ENCODE measurements around the gene ONECUT3. TPM values are rescaled to one million over a fixed set of nuclear protein-coding genes. Genes with fewer than 3 reads are reported as not detected.
A peak's percentile ranks its signal among the peaks of the same experiment; 100 is the strongest.
"Not testable (repeated sequence)": the region's sequence is repeated elsewhere in the genome, so short reads cannot be mapped to it uniquely, and the experiment has no call there.

The ONECUT3 gene
- total RNA-seq: not detected
- long read RNA-seq: 0 reads

DNA sequence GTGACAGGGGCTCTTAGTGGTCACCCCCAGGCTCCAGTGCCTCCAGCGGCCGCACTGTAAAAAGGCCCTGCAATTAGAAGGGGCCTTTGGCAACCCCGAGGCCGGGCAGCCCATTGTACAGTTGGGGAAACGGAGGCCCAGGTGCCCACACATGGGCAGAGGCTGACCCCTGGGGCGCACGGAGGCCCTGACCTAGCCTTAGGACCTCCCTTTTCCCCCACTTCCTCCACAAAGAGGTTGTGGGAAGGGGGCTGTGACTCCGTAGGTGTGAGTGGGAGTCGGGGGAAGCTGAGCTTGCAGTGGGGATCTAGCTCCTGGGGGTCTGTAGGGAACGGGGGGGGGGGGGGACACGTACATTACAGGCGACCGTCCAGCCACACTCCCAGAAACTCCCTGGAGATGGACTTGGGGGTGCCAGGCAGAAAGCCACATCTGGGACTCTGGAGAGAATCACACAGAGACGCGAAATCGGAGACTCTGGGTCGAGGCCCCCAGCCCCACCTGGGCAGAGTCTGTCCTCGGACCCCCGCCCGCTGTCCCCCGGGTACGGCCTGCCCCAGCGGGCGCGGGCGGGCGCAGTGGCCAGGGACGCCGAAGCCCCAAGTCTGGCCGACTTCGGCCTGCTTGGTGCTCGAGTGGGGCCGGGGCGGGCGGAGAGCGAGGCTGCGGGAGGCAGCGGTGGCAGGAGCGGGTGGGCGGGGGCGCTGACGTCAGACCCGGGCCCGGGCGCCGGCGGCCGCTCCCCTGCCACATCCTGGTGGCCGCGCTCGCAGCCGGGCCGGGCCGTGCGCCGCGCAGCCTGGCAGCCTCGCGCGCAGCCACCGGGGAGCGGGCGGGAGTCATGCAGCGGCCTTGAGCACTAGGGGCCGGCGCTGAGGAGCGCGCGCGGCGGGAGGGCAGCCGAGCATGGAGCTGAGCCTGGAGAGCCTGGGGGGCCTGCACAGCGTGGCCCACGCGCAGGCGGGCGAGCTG is at the start of gene ONECUT3:
TSS of gene ONECUT3 (plus strand) at position 750 of the 972 bp plus-strand sequence. CDS start at position 907, 157 bp downstream.
- DNase-seq (no peak), ATAC-seq (ENCODE audit: poor library complexity) (no peak)
- intact Hi-C loops (cut with DNase I): no loop called here

GRCh38 chr19:1704339-1704738 is 49.0 kb upstream of the ONECUT3 start:
- intact Hi-C loops (cut with DNase I): no loop called here
- ATAC-seq (ENCODE audit: poor library complexity) (no peak), DNase-seq (no peak)

DNA sequence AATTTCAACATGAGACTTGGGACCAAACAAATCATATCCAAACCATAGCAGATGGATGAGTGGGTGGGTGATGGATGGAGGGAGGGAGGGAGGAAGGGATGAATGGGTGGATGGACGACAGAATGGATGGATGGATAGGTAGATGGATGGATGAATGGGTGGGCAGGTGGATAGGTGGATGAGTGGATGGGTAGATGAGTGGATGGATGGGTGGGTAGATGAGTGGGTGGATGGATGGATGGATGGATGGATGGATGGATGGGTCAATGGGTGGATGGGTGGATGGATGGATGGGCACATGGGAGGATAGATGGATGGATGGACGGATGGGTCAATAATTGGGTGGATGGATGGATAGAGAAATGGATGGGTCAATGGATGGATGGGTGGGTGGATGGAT is 47.9 kb upstream of the ONECUT3 start:
- intact Hi-C loops (cut with DNase I): no loop called here
- no peak for ATAC-seq (ENCODE audit: poor library complexity)

DNA sequence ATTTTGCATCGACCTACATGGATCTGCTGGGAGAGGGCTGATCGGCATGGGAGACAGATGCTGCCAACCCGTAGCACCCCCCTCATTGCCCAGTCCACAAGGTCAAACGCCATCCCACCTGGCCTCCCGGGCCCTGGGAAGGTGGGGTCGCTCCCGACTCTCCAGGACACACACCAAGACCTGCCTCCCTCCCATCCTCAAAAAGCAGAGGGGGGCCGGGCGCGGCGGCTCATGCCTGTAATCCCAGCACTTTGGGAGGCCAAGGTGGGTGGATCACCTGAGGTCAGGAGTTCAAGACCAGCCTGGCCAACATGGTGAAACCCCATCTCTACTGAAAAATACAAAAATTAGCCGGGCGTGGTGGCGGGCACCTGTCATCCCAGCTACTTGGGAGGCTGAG is 46.7 kb upstream of the ONECUT3 start:
- DNase-seq; ATAC-seq (ENCODE audit: poor library complexity); intact Hi-C loops (cut with DNase I): not testable (repeated sequence)

More for the DNA sequence above, 47.9 kb upstream of the ONECUT3 start:
- no peak for DNase-seq

DNA sequence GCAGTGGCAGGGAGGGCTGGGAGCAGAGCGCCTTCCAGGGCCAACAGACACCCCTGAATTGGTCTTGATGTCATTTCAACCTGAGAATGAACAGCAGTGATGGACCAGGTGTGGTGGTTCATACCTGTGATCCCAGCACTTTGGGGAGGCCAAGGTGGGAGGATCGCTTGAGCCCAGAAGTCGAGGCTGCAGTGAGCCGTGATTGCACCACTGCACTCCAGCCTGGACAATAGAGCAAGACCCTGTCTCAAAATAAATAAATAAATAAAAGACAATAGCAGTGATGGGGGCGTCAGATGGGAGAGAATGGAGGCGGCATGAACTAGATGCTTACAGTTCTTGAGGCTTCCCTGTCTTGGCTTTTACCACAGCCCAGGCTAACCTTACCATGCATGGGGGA is 46.1 kb upstream of the ONECUT3 start:
- intact Hi-C loops (cut with DNase I): no loop called here
- ATAC-seq (ENCODE audit: poor library complexity): no peak
- DNase-seq: no peak

DNA sequence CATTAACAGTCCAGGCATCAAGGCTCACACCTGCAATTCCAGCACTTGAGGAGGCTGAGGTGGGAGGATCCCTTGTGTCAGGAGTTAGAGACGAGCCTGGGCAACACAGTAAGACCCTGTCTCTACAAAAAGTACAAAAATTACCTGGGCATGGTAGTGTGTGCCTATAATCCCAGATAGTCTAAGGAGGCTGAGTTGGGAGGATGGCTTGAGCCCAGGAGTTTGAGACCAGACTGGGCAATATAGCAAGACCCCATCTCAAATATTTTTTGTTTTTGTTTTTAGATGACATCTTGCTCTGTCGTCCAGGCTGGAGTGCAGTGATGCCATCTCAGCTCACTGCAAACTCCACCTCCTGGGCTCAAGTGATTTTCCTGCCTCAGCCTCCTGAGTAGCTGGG is 40.1 kb upstream of the ONECUT3 start:
- ATAC-seq (ENCODE audit: poor library complexity): no peak
- intact Hi-C loops (cut with DNase I): no loop called here
- DNase-seq: no peak

GRCh38 chr19:1715540-1715939 is 37.8 kb upstream of the ONECUT3 start:
- intact Hi-C loops (cut with DNase I): no loop called here
- DNase-seq (no peak), ATAC-seq (ENCODE audit: poor library complexity) (no peak)

- DNase-seq: no peak
These were observed 35.9 kb upstream of the ONECUT3 start for GRCh38 chr19:1717200-1717969.

GRCh38 chr19:1717970-1718264 is 35.4 kb upstream of the ONECUT3 start:
- DNase-seq (no peak), ATAC-seq (ENCODE audit: poor library complexity) (no peak)
- intact Hi-C loops (cut with DNase I): no loop called here

More at GRCh38 chr19:1717200-1717969, 35.9 kb upstream of the ONECUT3 start:
- ATAC-seq (ENCODE audit: poor library complexity): no peak
- intact Hi-C loops (cut with DNase I): no loop called here

- DNase-seq (no peak), ATAC-seq (ENCODE audit: poor library complexity) (no peak)
- intact Hi-C loops (cut with DNase I): no loop called here
These were observed 34.6 kb upstream of the ONECUT3 start for GRCh38 chr19:1718420-1719291.

DNA sequence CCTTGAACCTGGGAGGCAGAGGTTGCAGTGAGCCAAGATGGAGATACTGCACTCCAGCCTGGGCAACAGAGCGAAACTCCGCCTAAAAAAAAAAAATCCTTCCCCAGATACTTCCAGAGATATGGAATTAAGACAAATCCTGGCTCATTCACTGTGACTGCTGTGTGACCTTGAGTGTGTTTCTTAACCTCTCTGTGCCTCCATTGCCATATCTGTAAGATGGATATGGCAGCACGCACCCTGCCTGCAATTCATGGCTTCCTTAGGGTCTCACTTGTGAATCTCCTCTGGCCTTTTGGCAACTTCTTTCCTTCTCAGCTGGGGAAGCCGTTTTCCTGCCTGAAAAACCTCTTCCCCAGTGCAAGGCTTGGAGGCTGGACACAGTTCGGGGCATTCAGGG is 33.8 kb upstream of the ONECUT3 start:
- intact Hi-C loops (cut with DNase I): no loop called here
- no peak for ATAC-seq (ENCODE audit: poor library complexity)
- DNase-seq: no peak

DNA sequence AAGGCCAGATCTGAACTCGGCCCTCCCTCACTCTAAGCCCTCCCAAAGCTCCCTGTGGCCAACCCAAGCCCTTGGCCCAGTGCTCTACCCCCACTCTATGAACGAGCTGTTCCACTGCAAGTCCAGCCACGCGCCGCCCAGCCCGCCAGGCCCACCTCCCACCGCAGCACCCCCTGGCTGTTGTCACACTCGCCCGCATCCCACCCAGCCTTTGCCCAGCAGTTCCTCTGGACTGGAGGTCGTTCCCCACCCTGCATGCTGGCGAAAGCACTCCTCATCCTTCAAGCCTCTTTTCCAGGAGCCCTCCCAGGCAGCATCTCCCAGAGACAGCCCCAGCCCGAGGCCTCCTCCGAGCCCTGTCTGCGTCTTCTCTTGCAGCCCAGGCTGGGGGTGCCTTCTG is 33.1 kb upstream of the ONECUT3 start:
- DNase-seq: no peak
- ATAC-seq (ENCODE audit: poor library complexity): no peak
- intact Hi-C loops (cut with DNase I): no loop called here

DNA sequence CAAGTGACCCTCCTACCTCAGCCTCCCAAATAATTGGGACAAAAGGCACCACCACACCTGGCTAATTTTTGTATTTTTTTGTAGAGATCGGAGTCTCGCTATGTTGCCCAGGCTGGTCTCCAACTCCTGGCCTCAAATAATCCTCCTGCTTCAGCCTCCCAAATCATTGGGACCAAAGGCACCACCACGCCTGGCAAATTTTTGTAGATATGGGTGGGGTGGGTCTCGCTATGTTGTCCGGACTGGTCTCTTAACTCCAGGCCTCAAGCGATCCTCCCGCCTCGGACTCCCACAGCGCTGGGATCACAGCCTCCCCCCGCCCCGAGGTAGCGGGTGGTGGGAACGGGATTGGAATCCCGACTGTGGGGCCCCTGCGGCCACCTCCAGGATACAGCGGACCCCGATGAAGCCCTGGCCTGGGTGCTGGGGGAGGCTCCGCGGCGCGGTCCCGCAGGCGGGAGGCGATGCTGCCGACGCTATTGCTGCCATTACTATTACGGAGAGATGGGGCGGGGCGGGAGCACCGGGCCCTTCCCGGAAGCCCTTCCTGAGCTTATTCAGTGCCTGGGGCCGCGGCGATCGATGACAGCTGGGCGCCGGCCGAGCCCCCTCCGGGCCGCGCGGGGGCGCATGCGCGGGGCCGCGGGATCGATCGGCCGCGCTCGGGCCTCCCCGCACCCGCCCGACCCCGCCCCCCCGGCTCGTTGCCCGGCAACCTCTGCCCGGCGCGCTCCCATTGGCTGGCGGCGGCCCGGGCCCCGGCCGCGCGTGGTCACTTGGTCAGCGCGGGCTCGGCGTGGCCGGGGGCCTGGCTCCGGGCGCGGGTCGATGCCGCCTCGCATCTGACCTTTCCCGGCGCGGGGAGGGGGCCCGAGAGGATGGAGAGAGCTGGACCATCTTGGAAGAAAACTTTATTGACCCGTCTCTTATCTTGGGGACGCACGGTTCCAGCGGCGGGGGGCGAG is 27.9 kb upstream of the ONECUT3 start:
- ATAC-seq (ENCODE audit: poor library complexity): peak; percentile 82
- intact Hi-C loops (cut with DNase I): no loop called here
- peak; percentile 55 for DNase-seq

GRCh38 chr19:1728816-1729567 is 24.3 kb upstream of the ONECUT3 start:
- DNase-seq (no peak), ATAC-seq (ENCODE audit: poor library complexity) (no peak)
- intact Hi-C loops (cut with DNase I): no loop called here

DNA sequence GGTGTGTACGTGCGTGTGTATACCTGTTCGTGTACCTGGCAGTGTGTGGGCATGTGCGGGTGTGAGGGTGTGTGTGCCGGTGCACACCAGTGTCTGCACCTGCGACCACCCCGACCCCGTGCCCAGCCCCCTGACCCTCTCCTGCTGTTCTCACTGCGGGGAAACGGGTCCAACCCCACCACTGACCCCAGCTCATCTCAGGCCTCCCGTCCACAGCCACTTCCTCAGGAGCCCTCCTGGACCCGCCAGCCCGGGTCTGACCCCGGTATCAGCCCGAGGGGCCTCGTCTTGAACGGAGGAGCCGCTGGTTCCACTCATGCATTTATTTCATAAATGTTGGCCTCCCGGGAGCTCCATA is 23.8 kb upstream of the ONECUT3 start:
- no peak for DNase-seq
- ATAC-seq (ENCODE audit: poor library complexity): no peak
- intact Hi-C loops (cut with DNase I): no loop called here

DNA sequence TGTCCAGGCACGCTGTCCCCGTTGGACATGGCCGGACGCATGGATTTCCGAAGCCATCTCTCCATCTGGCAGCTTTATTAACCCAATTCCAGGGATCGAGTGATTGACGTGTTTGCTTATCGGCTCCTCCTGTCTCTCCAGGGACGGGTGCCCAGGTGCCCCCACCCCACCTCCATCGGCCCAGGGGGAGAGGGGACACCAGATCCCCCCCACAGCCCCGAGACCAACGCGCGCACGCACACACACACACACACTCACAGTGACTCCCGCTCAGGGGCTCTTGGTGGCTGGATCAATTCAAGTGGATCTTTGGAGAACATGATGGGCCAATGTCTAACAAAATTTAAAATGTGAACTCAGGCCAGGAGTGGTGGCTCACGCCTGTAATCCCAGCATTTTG is 23.1 kb upstream of the ONECUT3 start:
- intact Hi-C loops (cut with DNase I): no loop called here
- ATAC-seq (ENCODE audit: poor library complexity) (no peak), DNase-seq (no peak)

GRCh38 chr19:1734321-1734966 is 18.9 kb upstream of the ONECUT3 start:
- intact Hi-C loops (cut with DNase I): no loop called here

More at GRCh38 chr19:1734321-1734966, 18.9 kb upstream of the ONECUT3 start:
- no peak for ATAC-seq (ENCODE audit: poor library complexity)
- DNase-seq: no peak
